ENCODE measurements around the gene CCDC187. TPM values are rescaled to one million over a fixed set of nuclear protein-coding genes. Genes with fewer than 3 reads are reported as not detected.

Gene CCDC187
- total RNA-seq, 6 experiments from 2014 or later = 0.09 to 0.80 (median 0.62) TPM; not detected in 3

GRCh38 chr9:136329636-136330405 is 25.9 kb upstream of the CCDC187 start:
- H3K27me3 ChIP-seq = no peaks in the 10 kb centered on the region
- H3K9me3 ChIP-seq = no peaks in the 10 kb centered on the region
- DNase-seq (no peak), ATAC-seq (no peak)
- WGBS (ENCODE audit: insufficient coverage, low coverage, low lambda C conversion rate, missing lambda C conversion rate) = 100% methylated on average over 1 of the region's 23 CpGs
- no peak overlapping the region for H3K27ac ChIP-seq
- TF ChIP-seq POLR2A (IDR thresholded peaks at IDR 0.05) = no peak
- TF ChIP-seq CTCF (IDR thresholded peaks at IDR 0.05) = no peak
- no peaks in the 10 kb centered on the region for H3K36me3 ChIP-seq
- intact Hi-C loops (cut with DNase I) = no loop called here
- H3K4me3 ChIP-seq = no peak overlapping the region
- no peaks in the 10 kb centered on the region for H3K4me1 ChIP-seq

GRCh38 chr9:136329211-136329627 is 25.3 kb upstream of the CCDC187 start:
- 83% methylated on average over 2 of the region's 19 CpGs for WGBS (ENCODE audit: insufficient coverage, low coverage, low lambda C conversion rate, missing lambda C conversion rate)
- H3K27me3 ChIP-seq = no peaks in the 10 kb centered on the region
- H3K9me3 ChIP-seq = no peaks in the 10 kb centered on the region
- H3K4me3 ChIP-seq = no peak overlapping the region
- intact Hi-C loops (cut with DNase I) = no loop called here
- no peaks in the 10 kb centered on the region for H3K36me3 ChIP-seq
- H3K27ac ChIP-seq = no peak overlapping the region
- no peak for ATAC-seq
- DNase-seq = no peak
- H3K4me1 ChIP-seq = no peaks in the 10 kb centered on the region
- TF ChIP-seq CTCF (IDR thresholded peaks at IDR 0.05) (no peak), POLR2A (IDR thresholded peaks at IDR 0.05) (no peak)

- intact Hi-C loops (cut with DNase I) = no loop called here
- Histone ChIP-seq H3K4me3 (peak overlapping the region; percentile 43 to 49 (median 46)), H3K4me1 (no peaks in the 10 kb centered on the region), H3K27me3 (no peaks in the 10 kb centered on the region), H3K27ac (no peak overlapping the region), H3K36me3 (no peaks in the 10 kb centered on the region), H3K9me3 (no peaks in the 10 kb centered on the region)
- ATAC-seq (no peak), DNase-seq (no peak)
- 55% methylated on average over 7 of the region's 15 CpGs for WGBS (ENCODE audit: insufficient coverage, low coverage, low lambda C conversion rate, missing lambda C conversion rate)
- TF ChIP-seq POLR2A (IDR thresholded peaks at IDR 0.05) = no peak
- TF ChIP-seq CTCF (IDR thresholded peaks at IDR 0.05) = no peak
Measured at GRCh38 chr9:136328622-136329041, 24.7 kb upstream of the CCDC187 start.

GRCh38 chr9:136328011-136328621 is 24.2 kb upstream of the CCDC187 start:
- intact Hi-C loops (cut with DNase I) = no loop called here
- Histone ChIP-seq H3K4me1 (no peaks in the 10 kb centered on the region), H3K9me3 (no peaks in the 10 kb centered on the region), H3K4me3 (peak overlapping the region; percentile 43 to 49 (median 46)), H3K27me3 (no peaks in the 10 kb centered on the region), H3K27ac (peak overlapping the region; percentile 16 to 25 (median 18)), H3K36me3 (no peaks in the 10 kb centered on the region)
- WGBS (ENCODE audit: insufficient coverage, low coverage, low lambda C conversion rate, missing lambda C conversion rate) = 50% methylated on average over 2 of the region's 13 CpGs
- TF ChIP-seq POLR2A (IDR thresholded peaks at IDR 0.05) (no peak), CTCF (IDR thresholded peaks at IDR 0.05) (no peak)
- ATAC-seq = no peak
- no peak for DNase-seq

All from right lobe of liver (tissue), 6 donors.